Loucy (cell line): ENCODE measurements around the gene F13A1.

ENCODE experiments used
- H2AFZ ChIP-seq: fragments of 200-600 bp; sonication (generic); 2 replicates; pipeline ENCODE4 v1.6.0; 2016; ENCODE audit warnings: antibody characterized with exemption, mild to moderate bottlenecking, low read length, moderate library complexity
- H3F3A ChIP-seq: fragments of 200-600 bp; 2 replicates; pipeline ENCODE4 v1.6.0; 2016; ENCODE audit warnings: antibody characterized with exemption, low read depth, mild to moderate bottlenecking
- H3K27me3 ChIP-seq: fragments of 200-600 bp; sonication (generic); 2 replicates; pipeline ENCODE4 v1.6.1; 2014; ENCODE audit warnings: low read length, mild to moderate bottlenecking; ENCODE audit not compliant: insufficient read depth, poor library complexity, severe bottlenecking
- H3K36me3 ChIP-seq: fragments of 200-600 bp; sonication (generic); 2 replicates; pipeline ENCODE4 v1.6.1; 2016; ENCODE audit warnings: low read length; ENCODE audit not compliant: insufficient read depth
- H3K4me1 ChIP-seq: fragments of 200-600 bp; sonication (generic); 2 replicates; pipeline ENCODE4 v1.5.1; 2014; ENCODE audit warnings: low read length, mild to moderate bottlenecking; ENCODE audit not compliant: insufficient read depth, poor library complexity, severe bottlenecking
- H3K4me2 ChIP-seq: fragments of 200-600 bp; sonication (generic); 2 replicates; pipeline ENCODE4 v1.6.0; 2014; ENCODE audit warnings: antibody characterized with exemption, low read length, low read depth, mild to moderate bottlenecking; ENCODE audit not compliant: poor library complexity, severe bottlenecking
- H3K4me3 ChIP-seq: fragments of 200-600 bp; sonication (generic); 2 replicates; pipeline ENCODE4 v1.5.1; 2014; ENCODE audit warnings: low read length, mild to moderate bottlenecking, mixed read lengths; ENCODE audit not compliant: poor library complexity, severe bottlenecking
- H3K79me2 ChIP-seq: fragments of 200-600 bp; sonication (generic); 2 replicates; pipeline ENCODE4 v1.6.1; 2014; ENCODE audit warnings: low read length; ENCODE audit not compliant: insufficient read depth
- H3K9ac ChIP-seq: fragments of 200-600 bp; sonication (generic); 2 replicates; pipeline ENCODE4 v1.6.0; 2014; ENCODE audit warnings: mild to moderate bottlenecking, low read depth, low read length, moderate library complexity; ENCODE audit not compliant: poor library complexity, severe bottlenecking
- H3K9me2 ChIP-seq: fragments of 200-600 bp; sonication (generic); replicated peaks from 2 replicates; pipeline ENCODE4 v1.6.1; 2016; ENCODE audit warnings: low read depth, low read length, mixed read lengths
- H3K9me3 ChIP-seq: fragments of 200-600 bp; sonication (generic); 2 replicates; pipeline ENCODE4 v1.6.1; 2014; ENCODE audit warnings: mild to moderate bottlenecking, antibody characterized with exemption, low read length, low read depth; ENCODE audit not compliant: insufficient read depth
- H4K20me1 ChIP-seq: fragments of 200-600 bp; sonication (generic); 2 replicates; pipeline ENCODE4 v1.6.0; 2014; ENCODE audit warnings: antibody characterized with exemption, low read length, mild to moderate bottlenecking; ENCODE audit not compliant: insufficient read depth, poor library complexity, severe bottlenecking
- CTCF ChIP-seq: fragments of 200-600 bp; sonication (generic); conservative IDR thresholded peaks from 2 replicates; pipeline ENCODE4 v1.5.1; 2014; ENCODE audit warnings: mild to moderate bottlenecking, antibody characterized with exemption, low read length
- EZH2phosphoT487 ChIP-seq: fragments of 200-600 bp; IDR thresholded peaks from 2 replicates; pipeline ENCODE4 v1.6.1; 2018; ENCODE audit warnings: antibody characterized with exemption, mild to moderate bottlenecking, moderate library complexity, borderline replicate concordance

The F13A1 gene

DNA sequence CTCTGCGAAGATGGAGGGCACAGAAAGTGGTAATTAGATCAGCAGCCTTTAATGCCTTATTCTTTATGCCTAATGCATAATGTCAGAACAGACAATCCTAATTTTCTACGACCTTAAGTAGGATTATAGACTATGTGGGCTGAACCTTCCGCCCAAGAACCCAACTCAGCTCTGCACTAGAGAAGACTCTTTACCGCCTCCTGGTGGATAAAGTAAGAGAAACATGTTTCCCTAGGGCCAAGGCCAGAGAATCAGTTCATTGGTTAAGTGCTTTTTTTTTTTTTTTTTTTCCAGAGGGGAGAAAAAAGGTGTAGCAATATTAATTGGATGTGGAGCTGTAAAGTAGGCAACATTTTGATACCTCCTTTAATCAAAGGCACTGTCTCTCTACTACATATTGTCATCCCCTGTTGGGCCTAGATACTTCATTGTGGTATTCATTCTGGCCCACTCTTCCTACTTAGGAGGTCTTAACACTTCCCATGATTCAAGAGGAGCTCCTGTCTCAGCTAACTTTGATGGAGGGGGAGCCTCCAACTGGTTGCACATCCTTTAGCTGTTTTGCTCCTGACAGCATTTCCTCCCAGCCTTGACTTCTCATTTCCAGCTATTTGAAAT, 188.9 kb downstream of the F13A1 start:
- Histone ChIP-seq H3K4me2 (no peak overlapping the region), H3K79me2 (no peaks in the 10 kb centered on the region), H3K9me3 (no peaks in the 10 kb centered on the region), H4K20me1 (no peaks in the 10 kb centered on the region), H3K4me1 (no peaks in the 10 kb centered on the region), H3K9me2 (no peaks in the 10 kb centered on the region), H3K4me3 (no peak overlapping the region), H3K36me3 (no peaks in the 10 kb centered on the region), H3K9ac (no peak overlapping the region), H2AFZ (no peak overlapping the region), H3K27me3 (no peaks in the 10 kb centered on the region), H3F3A (no peaks in the 10 kb centered on the region)
- TF ChIP-seq EZH2phosphoT487 (no peak), CTCF (peak; percentile 65)

- TF ChIP-seq CTCF = no peak
- TF ChIP-seq EZH2phosphoT487 = no peak
- H3K27me3 ChIP-seq = no peaks in the 10 kb centered on the region
- H3K9me3 ChIP-seq = no peaks in the 10 kb centered on the region
- H3K9me2 ChIP-seq = no peaks in the 10 kb centered on the region
- H3K4me1 ChIP-seq = no peaks in the 10 kb centered on the region
- H4K20me1 ChIP-seq = no peaks in the 10 kb centered on the region
- H2AFZ ChIP-seq = no peak overlapping the region
- H3K79me2 ChIP-seq = no peaks in the 10 kb centered on the region
- H3K36me3 ChIP-seq = no peaks in the 10 kb centered on the region
- no peaks in the 10 kb centered on the region for H3F3A ChIP-seq
- H3K9ac ChIP-seq = no peak overlapping the region
- no peak overlapping the region for H3K4me3 ChIP-seq
- H3K4me2 ChIP-seq = no peak overlapping the region
These were observed 195.0 kb downstream of the F13A1 start for GRCh38 chr6:6125495-6125894.

- no peaks in the 10 kb centered on the region for H4K20me1 ChIP-seq
- H3F3A ChIP-seq = no peaks in the 10 kb centered on the region
- no peak overlapping the region for H2AFZ ChIP-seq
- H3K9ac ChIP-seq = no peak overlapping the region
- H3K4me2 ChIP-seq = no peak overlapping the region
- TF ChIP-seq EZH2phosphoT487 = no peak
- TF ChIP-seq CTCF = no peak
- no peaks in the 10 kb centered on the region for H3K79me2 ChIP-seq
- no peaks in the 10 kb centered on the region for H3K9me2 ChIP-seq
- no peaks in the 10 kb centered on the region for H3K27me3 ChIP-seq
- no peaks in the 10 kb centered on the region for H3K9me3 ChIP-seq
- no peak overlapping the region for H3K4me3 ChIP-seq
- no peaks in the 10 kb centered on the region for H3K36me3 ChIP-seq
- no peaks in the 10 kb centered on the region for H3K4me1 ChIP-seq
These were observed 196.7 kb downstream of the F13A1 start for GRCh38 chr6:6123803-6124202.
